Cortex of kidney (tissue), 1 donor: ENCODE results near the gene APBB2.
"Not testable (repeated sequence)": the region's sequence is repeated elsewhere in the genome, so short reads cannot be mapped to it uniquely, and the experiment has no call there.

ENCODE experiments used
- DNase-seq: peaks from one replicate; lab custom pipeline; 2025; lab: John Stamatoyannopoulos, UW

Gene APBB2

DNA sequence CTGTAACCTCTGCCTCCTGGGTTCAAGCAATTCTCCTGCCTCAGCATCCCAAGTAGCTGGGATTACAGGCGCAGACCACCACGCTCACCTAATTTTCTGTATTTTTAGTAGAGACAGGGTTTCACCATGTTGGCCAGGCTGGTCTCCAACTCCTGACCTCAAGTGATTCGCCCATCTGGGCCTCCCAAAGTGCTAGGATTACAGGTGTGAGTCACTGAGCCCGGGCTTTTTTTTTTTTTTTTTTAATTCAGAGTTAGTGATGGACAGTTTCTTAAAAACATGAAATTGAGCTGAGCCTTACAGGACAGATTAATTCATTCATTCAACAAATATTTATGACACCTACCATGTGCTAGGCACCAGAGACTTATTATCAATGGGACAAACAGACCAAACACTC lies 313.8 kb downstream of the APBB2 start:
- DNase-seq: not testable (repeated sequence)

DNA sequence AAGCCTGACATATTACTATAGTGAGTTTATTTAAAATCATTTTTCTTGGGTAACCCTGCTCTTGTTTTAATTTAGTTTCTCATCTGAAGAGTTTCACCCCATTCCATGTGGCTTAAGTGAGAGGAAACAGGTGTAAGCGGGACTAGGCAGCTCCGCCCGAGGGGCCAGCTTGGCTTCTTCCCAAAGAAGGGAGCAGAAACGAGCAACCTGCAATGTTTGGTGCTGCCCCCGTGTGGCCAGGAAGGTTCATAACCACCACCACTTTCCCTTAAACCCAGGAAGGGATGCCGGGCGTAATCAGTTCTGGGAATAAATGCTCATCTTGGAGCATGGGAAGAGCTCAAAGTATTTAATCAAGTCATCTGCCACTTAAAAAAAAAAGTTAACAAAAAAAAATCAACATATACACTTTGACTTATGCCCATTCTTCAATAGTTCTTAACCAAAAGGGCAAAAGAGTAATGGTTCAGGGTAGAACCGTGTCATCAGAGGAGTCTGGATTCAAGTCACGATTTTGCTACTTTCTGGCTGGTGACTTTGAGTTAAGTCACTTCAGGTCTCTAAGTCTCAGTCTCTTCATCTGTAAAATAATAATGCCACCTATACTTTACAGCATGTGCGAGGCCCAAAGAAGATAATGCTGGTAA lies 316.7 kb downstream of the APBB2 start:
- DNase-seq: no peak

DNA sequence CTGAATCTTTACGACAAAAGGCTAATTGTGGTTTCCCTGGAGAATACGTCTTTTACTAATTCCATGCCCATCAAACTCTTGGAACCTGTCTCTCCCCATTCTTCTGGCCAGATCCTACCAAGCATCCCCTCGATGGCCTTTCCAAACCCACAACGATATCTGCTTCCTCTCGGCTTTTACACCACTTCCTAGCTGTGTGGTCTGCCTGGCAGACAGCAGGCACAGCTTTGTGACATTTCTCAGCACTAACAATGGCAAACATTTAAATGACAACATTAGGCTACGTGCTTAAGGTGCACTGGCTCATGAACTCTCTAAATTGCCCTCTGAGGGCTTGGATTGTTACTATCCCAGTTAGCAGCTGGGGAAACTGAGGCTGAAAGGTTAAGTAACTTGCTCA lies 323.6 kb downstream of the APBB2 start:
- DNase-seq: no peak

DNA sequence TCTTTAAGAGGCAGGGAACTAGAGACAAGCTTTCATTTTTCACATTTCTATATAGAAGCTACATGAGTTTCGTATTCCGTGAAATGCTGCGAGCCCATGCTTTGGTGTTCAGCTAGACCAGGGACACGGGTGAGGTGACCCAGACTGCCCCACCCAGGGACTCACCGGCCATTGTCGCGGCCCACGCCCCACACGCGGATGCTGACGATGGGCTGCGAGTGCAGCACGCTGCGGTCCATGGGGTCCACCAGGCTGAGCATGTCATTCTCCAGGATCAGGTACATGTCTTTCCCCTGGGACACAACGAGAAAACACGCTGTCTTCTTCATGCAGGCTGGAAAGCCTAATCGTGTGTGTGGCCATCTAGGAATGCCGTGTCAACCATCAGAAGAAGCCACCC lies 324.1 kb downstream of the APBB2 start:
- no peak for DNase-seq

DNA sequence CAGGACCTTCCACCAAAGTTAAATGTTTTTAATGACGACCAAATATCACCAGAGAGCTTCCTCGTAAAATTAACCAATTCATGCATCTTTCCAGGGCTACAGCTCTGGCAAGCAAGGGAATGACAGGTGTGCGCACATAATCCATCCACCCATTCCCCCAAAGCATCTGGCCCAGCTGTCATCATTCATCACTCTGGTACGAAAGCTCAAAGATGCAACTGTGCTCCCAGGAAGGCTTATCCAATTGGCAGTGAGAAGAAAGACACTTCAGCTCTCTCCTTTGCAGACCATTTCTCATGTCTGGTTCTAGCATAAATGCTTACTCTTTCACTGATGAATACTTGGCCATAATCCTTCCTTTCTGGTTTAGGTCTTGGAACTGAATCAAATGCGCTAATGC lies 325.4 kb downstream of the APBB2 start:
- DNase-seq: no peak

DNA sequence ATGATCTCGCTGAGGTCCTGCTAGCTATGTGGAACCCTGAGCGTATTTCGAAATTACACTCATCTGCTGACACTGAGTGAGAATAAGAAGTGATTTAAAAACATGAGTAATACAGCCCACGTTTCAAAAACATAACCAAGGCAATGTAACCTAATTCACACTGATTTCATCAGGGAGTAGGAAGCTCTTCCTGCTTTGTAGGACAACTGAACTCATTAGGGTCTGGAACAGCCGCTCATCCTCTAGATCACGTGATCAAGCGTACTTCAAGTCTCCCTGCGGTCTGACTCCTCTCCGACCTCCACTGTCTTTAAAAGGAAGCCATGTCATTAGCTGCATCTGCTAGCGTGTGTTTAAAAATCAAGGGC lies 326.6 kb downstream of the APBB2 start:
- no peak for DNase-seq

DNA sequence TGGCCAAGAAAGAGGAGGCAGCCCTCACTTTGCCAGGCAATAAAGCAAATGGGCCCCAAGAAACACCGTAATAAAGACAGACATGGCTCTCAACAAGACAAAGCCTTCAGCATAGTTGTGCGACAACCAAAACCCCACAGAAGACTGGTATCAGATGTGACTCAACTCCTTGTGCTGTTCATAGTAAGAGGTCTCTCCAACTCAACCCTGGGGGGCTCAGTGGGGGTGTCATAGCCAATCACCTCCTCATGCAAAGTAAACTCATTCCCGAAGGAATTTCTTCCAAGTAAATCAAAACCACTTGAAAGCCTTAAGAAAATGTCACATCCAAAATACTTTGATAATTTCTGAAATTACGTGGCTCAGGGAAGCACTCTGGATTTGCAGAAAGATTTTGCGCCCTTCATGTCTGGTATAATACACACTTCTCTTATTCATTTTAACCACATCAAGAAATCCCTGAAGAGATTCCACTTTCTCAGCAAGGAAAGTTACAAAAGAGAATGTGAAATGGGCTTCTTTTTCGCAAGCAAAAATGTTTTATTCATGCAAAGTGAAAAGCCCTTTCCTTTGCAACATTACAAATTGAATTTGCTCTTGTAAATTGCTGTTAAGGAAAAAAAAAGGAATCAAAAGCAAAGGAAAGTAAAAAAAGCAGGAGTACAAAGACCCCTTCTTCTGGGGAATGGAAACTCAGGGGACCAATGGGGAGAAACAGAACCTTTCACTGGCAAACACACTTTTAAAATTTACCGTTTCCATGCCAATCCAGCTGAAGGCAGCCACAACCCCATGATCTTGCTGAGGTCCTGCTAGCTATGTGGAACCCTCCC lies 327.2 kb downstream of the APBB2 start:
- no peak for DNase-seq

DNA sequence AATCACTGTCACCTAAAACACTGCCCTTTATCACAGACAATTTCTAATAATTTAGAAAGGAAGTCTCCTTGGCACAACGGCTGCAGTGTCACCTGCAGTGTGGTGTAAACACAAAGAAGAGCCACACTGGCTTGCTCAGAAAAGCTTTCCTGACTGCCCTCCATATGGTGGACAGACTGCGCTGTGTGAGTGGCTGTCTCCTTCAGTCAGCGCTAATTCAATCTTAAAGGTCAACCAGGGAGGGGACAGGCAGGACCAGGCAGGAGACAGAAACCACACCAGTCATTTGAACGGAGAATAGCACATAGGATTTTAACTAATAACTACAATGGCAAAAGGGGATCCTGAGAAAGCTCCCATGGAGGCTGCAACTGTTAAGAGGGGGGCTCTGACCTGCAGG lies 332.5 kb downstream of the APBB2 start:
- no peak for DNase-seq

DNA sequence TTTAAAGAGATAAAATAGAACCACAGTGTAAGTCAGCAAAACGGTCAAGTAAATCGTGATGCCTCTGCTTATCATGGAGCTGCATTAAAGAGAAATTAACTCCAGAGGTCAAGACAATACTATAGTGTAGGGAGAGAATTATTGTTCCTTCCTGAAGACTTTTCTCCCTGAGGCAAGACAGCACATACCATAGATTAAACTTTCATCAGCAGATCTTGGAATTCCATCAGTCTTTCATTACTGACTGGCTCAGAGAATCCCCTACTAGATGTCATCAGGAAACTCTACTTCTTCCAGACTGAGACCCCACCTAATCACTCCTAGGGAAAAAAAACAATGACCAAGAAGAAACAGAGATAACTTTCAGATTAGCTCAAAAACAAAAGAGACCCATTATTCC lies 333.2 kb downstream of the APBB2 start:
- DNase-seq: no peak

DNA sequence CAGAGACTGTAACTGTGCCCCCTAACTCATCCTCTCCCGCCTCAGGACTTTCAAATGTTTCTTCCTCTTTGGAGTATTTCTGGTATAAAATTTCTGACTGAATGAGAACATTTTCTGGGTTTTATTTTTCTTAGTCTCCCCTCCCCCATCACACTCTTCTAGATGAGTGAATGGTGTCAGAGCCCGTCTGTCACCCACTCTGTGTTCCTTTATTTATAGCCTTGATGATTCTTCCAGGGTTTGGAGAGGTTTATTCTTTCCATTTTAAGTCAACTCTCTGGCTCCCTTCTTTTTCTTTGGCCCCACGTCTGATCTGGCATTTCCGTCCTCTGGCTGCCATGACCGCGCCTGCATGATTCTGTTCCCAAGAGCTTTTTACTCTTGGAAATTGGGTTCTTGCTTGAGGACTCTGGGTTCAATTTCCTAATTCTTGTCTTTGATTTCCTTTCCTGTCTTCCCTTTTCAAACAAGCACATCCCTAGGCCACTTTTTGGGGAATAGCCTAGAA lies 335.7 kb downstream of the APBB2 start:
- DNase-seq: no peak

DNA sequence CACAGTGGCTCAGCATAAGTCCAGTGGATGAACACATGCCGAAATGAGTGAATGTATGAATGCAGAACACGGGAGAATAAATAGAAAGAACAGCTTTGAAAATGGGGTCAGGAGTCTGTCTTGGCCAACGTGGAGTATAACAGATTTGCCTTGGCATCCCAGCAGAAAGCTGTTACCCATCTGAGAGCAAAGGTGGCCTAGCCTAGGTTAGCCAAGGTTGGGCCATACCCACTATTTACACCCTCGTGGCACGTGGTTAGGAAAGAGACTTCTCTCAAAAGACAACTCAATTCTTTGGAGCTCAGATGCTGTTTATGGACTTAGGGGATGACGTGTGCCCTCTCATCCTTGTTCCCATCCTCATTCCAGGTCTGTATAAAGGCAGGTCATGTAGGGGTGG lies 337.3 kb downstream of the APBB2 start:
- no peak for DNase-seq

DNA sequence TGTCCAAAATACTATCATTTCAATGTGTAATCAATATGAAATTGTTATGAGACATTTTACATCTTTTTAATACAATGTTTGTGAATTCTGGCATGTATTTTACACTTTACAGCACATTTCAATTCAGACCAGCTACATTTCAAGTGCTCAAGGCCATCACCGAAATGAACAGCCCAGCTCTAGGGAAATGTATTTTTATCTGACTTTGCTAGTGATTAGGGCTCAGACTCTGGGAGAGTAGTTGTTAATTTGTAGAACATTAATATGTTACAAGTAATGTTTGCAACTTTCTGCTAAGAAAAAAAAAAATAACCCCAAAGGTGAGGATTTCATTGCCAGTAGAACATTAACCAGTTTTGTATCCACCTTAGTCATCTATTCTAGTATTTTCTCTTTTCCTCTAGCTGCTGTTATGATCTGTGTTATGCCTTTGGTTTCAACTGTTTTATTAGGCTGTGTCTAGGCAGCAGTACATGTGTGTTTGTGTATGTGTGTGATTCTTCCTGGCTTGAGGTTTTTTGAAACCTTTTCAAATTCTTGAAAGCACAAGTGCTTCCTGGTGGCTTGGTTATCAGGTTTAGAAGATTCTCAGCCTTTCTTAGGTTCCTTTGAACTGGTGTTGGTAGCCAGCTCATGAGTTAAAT lies 338.7 kb downstream of the APBB2 start:
- DNase-seq: no peak

DNA sequence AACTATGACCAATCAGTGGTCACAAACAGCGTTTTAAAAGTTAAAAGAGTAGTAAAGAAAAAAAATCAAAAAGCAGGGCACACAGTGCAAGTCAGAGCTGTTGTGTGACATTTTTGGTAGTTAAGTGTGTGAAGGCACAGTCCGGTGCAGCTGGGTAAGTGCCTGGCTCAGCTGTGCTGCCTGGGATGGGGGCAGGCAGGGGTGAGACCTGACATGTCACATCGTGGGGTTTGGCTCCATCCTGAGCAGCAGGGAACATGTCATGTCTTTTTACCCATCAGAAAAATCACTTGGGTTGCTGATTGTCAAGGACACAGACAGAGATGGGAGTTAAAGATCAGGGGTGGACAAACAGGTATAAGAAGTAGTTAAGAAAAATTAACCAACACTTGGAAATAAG lies 339.4 kb downstream of the APBB2 start:
- no peak for DNase-seq

DNA sequence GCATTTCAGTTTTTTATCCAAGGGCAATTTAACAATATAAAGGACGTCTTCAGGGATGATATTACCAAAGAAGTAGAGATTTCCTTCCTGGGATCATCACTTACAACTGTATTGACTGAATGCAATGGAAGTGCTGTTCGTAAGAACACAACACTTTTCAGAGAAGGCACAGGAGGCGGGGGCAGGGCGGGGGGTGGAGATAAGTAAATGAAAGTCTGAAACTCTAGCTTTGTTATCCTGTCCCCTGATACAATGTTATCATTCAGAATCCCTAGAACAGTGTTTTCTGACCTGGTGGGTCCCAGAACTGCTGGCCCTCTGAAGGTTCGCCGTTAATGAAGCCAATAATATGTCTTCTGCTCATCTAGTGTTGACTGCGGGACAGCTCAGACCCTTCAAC lies 340.0 kb downstream of the APBB2 start:
- DNase-seq: no peak

DNA sequence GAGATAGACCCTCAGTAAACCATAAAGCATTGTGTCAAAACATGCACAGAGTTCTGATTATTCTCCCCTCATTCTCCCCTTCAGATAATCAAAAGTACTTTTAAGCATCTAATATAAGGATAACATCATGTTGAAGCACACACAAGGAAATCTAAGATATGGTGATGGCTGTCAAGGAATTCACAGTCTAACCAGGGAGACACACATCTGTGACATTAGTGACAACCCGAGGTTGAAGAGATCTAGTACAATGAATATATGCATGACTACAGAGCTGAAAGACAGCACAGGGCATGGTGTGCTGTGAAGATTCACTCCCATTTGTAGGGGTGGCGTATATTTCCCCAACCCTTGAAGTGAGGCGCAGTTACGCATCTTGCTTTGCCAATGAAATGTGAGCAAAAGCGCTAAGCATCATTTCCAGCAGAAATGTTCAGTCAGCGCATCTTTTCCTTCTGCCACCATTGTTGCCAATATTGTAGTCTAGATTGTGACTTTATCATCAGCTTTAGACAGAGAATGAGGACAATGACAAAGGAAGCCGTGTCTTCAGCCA lies 342.6 kb downstream of the APBB2 start:
- DNase-seq: no peak

DNA sequence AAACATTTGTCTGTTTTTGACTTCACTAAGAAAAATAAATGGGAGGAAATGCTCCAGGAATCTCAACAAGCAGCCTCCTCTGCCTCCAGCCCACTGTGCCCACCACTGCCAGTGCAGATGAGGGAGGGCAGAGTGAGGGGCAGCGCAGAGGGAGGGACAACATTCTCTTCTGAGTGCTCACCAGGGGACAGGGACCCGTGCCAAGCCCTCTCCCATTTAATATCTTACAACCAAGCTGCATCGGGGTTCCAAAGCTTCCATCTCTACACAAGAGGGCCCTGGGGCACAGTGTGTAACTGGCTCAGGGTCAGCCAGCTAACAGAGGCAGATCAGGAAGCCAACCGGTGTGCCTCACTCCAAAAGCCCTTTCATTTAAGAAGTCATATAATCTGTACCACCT lies 344.2 kb downstream of the APBB2 start:
- no peak for DNase-seq

DNA sequence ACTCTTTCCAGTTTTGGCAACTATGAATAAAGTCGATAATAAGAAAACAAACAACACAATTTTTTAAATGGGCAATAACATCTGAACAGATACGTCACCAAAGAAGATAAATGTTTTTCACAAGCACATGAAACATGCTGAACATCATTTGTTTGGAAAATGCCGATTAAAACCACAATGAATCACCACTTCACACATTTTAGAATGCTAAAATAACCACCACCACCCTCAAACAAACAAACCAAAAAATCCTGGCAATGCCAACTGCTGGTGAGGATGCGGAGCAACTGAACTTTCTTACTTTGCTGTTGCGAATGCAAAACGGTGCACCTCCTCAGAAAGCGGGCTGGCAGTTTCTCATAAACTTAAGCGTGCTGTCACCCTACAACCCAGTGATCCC lies 348.6 kb downstream of the APBB2 start:
- no peak for DNase-seq

DNA sequence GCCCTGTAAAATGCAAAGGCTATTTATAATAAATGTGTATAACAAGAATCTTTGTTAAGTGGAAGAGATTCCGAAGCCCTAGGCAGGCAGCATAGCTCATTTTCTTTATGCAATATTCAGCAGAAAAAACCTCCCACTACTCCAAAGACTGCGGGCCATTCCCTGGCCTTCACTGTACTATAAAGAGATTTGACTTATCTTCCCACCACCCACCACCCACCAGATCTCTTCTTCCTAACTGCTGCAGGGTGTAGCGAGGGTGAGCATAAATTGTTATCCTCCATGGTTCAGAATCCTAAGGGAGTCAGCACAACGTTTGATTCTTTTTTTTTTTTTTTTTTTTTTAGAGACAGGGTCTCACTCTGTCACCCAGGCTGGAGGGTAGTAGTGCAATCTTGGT lies 349.8 kb downstream of the APBB2 start:
- DNase-seq: no peak

DNA sequence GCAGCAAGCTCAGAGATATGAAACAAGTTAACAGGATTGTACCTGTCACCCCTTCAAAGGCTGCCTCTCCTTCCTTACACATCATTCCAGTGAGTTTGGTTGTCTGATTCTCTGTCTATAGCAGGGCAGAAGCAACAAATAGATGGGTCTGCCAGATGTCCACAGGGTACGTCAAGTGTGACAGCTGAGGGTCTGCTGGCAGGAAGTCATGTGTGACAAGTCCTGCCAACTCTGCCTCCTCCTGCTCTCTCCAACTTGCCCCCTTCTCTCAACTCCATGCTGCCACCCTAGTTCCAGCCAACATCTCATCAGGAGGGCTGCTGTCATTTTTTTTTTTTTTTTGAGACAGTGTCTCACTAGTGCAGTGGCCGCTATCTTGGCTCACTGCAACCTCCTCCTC lies 355.4 kb downstream of the APBB2 start:
- no peak for DNase-seq

DNA sequence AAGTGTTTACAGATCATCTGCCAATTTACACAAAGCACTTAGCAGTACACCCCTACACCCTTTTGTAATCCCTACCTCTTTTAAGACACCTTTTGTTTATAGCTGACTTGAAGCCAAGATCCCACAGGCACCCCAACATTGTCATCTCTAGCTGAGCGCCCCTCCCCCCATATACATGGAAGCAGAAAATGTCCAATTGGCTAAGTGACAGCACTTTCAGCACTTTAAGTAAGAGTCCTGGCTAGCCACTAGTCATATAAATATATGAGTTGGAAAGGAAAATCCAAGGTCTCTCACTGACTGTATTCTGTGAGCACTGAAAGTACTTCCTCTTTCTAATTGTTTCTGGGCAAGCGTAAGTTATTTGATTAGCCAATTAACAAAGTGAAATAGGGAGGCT lies 356.4 kb downstream of the APBB2 start:
- no peak for DNase-seq

DNA sequence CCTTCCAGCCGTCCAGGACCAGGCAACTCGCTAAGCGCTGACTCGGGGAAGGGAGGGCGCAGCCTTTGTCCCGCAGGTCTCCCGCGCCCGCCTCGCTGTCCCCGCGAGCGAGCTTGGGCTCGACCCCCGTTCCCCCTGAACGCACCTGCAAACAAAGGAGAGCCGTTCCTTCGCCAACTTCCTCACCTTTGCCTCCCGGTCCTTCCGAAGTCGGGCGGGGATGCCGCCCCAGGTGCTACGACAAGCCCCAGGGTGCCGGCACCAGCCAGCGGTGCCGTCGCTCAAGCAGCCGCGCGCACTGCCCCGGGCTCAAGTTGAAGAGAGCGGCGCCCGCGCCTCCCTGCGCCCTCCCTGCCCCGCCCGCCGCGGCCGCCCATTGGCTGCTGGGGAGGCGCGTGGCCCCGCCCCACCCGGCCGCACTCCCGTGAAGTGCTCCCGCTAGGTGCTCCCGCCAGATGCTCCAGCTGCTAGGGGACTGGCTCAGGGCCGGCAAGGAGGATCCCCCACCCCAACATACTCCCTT lies 357.4 kb downstream of the APBB2 start:
- DNase-seq: no peak

DNA sequence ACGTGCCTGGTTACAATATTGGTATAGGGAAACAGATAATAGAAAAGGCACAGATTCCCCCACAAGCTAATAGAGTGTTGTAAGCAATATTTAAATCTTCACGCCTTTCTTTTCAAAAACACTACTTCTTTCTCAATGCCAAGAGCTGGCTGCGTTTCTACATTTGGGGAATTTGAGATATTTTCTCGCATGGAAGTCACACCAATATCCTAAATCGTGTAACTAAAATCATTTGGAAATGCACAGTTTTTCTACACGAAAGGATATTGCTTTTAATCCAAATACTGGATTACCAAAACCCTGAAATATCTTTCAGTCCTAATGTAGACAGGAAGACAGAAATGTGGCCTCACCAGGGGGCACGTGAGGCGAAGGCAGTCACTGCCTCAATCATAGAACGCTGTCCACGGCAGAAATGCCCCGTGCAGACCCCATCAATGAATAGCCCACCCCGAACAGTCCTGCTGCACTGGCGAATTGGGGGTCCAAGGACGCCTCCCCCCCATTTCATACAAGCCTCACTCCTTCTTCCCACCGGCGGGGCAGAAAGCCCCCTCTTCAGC lies 358.0 kb downstream of the APBB2 start:
- no peak for DNase-seq
